GM12878 (cell line): ENCODE measurements around the gene PAX9. TPM values are rescaled to one million over a fixed set of nuclear protein-coding genes. Genes with fewer than 3 reads are reported as not detected.

Experiments used
- ATAC-seq: fragments of 200-7000 bp; cut with Tn5 transposase; 3 replicates; pipeline ENCODE4 v1.9.1; 2020; ENCODE audit warnings: mild to moderate bottlenecking, moderate library complexity
- BruUV-seq: library from RNA; stranded (reverse); fragments of 400-500 nt; replicated peaks from 2 replicates; lab custom pipeline; 2021; lab: Mats Ljungman, UMichigan
- CTCF ChIA-PET: fragments of 300-600 bp; sonication (Branson Sonifier 250); formaldehyde crosslinking; extraction: SDS; loops from one replicate; lab custom pipeline; 2021; ENCODE audit warnings: inconsistent platforms; lab: Yijun Ruan, JAX
- POLR2A ChIA-PET: fragments of 350-600 bp; formaldehyde crosslinking; extraction: SDS; loops from one replicate; lab custom pipeline; 2021; ENCODE audit warnings: inconsistent platforms; lab: Charles Lee
- RAD21 ChIA-PET: fragments of 300-600 bp; sonication (Branson Sonifier 250); formaldehyde crosslinking; loops from one replicate; lab custom pipeline; 2023; ENCODE audit warnings: antibody characterized with exemption; ENCODE audit not compliant: unreplicated experiment; lab: Charles Lee
- SMC1A ChIA-PET: fragments of 300-600 bp; sonication (Branson Sonifier 250); formaldehyde crosslinking; loops from one replicate; lab custom pipeline; 2023; ENCODE audit not compliant: unreplicated experiment, uncharacterized antibody; lab: Charles Lee
- DNase-seq: peaks from one replicate; pipeline ENCODE4 v3.0.0-alpha.2; 2011; ENCODE audit warnings: low read depth, low spot score
- FAIRE-seq: peaks from 3 replicates; lab custom pipeline; 2011; peaks lifted over from hg19 to GRCh38; lab: Jason Lieb, UNC
- H2AFZ ChIP-seq: 2 replicates; pipeline ENCODE4 v1.6.0; 2011; ENCODE audit warnings: low read depth, low read length, control low read depth; ENCODE audit not compliant: control insufficient read depth
- H3K27ac ChIP-seq: 2 replicates; pipeline ENCODE4 v1.5.1; 2011; ENCODE audit warnings: control low read depth; ENCODE audit not compliant: control insufficient read depth, insufficient read depth
- H3K27me3 ChIP-seq, 2 experiments: replicated peaks in 1 of 2; 2 replicates each; pipeline versions ENCODE4 v1.6.0 to v1.6.1; 2011; ENCODE audit warnings: low read length in 1 of 2; ENCODE audit not compliant: control insufficient read depth in 2 of 2, insufficient read depth in 2 of 2
- H3K36me3 ChIP-seq, 2 experiments: 2 replicates each; pipeline ENCODE4 v1.5.1; 2011; ENCODE audit warnings: low read length in 1 of 2; ENCODE audit not compliant: control insufficient read depth in 2 of 2, insufficient read depth in 2 of 2
- H3K4me1 ChIP-seq: 2 replicates; pipeline ENCODE4 v1.6.1; 2011; ENCODE audit warnings: mild to moderate bottlenecking, low read length, moderate library complexity, mixed read lengths; ENCODE audit not compliant: control insufficient read depth, insufficient read depth
- H3K4me2 ChIP-seq: 2 replicates; pipeline ENCODE4 v1.6.0; 2011; ENCODE audit warnings: control low read depth; ENCODE audit not compliant: control insufficient read depth, insufficient read depth
- H3K4me3 ChIP-seq: fragments of 200-600 bp; sonication (generic); 2 replicates; pipeline ENCODE4 v1.5.1; 2016
- H3K79me2 ChIP-seq: 2 replicates; pipeline ENCODE4 v1.6.0; 2011; ENCODE audit warnings: low read length; ENCODE audit not compliant: control insufficient read depth, insufficient read depth
- H3K9ac ChIP-seq: 2 replicates; pipeline ENCODE4 v1.8.0; 2011; ENCODE audit warnings: low read length, control low read depth, mixed read lengths; ENCODE audit not compliant: control insufficient read depth, insufficient read depth
- H3K9me3 ChIP-seq: replicated peaks from 3 replicates; pipeline ENCODE4 v1.5.1; 2011; ENCODE audit warnings: mild to moderate bottlenecking, low read length; ENCODE audit not compliant: control insufficient read depth, insufficient read depth
- H4K20me1 ChIP-seq: 2 replicates; pipeline ENCODE4 v1.6.0; 2011; ENCODE audit not compliant: control insufficient read depth, insufficient read depth
- BMI1 ChIP-seq: fragments of 450-650 bp; IDR thresholded peaks from 2 replicates; pipeline ENCODE4 v1.6.1; 2016; ENCODE audit warnings: mild to moderate bottlenecking, moderate library complexity, borderline replicate concordance
- CHD2 ChIP-seq: IDR thresholded peaks from 2 replicates; pipeline ENCODE4 v1.6.1; 2011; ENCODE audit warnings: low read depth, low read length, improper control_type of control experiment, borderline replicate concordance
- CHD4 ChIP-seq: fragments of 200-600 bp; sonication (generic); IDR thresholded peaks from 2 replicates; pipeline ENCODE4 v1.6.1; 2016; ENCODE audit warnings: mild to moderate bottlenecking
- E4F1 ChIP-seq: fragments of 450-650 bp; IDR thresholded peaks from 2 replicates; pipeline ENCODE4 v1.6.1; 2018; ENCODE audit warnings: borderline replicate concordance, mild to moderate bottlenecking; ENCODE audit not compliant: partially characterized antibody
- NFXL1 ChIP-seq: fragments of 450-650 bp; IDR thresholded peaks from 2 replicates; pipeline ENCODE4 v1.6.1; 2017; ENCODE audit warnings: antibody characterized with exemption, mild to moderate bottlenecking, borderline replicate concordance
- SMAD1 ChIP-seq: fragments of 450-650 bp; IDR thresholded peaks from 2 replicates; pipeline ENCODE4 v1.6.1; 2018; ENCODE audit warnings: mild to moderate bottlenecking, low read depth; ENCODE audit not compliant: partially characterized antibody
- STAT3 ChIP-seq: IDR thresholded peaks from 2 replicates; pipeline ENCODE4 v1.6.1; 2011; ENCODE audit warnings: low read depth, low read length, improper control_type of control experiment
- USF2 ChIP-seq: IDR thresholded peaks from 2 replicates; pipeline ENCODE4 v1.6.1; 2011; ENCODE audit warnings: low read depth, low read length, improper control_type of control experiment, borderline replicate concordance
- ZNF687 ChIP-seq: fragments of 450-650 bp; IDR thresholded peaks from 2 replicates; pipeline ENCODE4 v1.6.1; 2017; ENCODE audit warnings: mild to moderate bottlenecking, moderate library complexity
- WGBS: methylation state at CpG from one replicate; pipeline ENCODE4 v1.1.6; 2016; ENCODE audit warnings: low lambda C conversion rate; ENCODE audit not compliant: insufficient replicate concordance, insufficient coverage; ENCODE audit errors: missing lambda C conversion rate; 5-methylcytosine and 5-hydroxymethylcytosine counted together
- in situ Hi-C: fragments of 300-500 bp; cut with MboI; formaldehyde crosslinking; loops from 9 replicates; pipeline ENCODE4 v1.14.3; 2018; ENCODE audit warnings: mixed read lengths
- intact Hi-C: fragments of 100-400 bp; cut with micrococcal nuclease; formaldehyde crosslinking; loops from one replicate; pipeline ENCODE4 v1.14.2; 2022; ENCODE audit not compliant: unreplicated experiment
- polyA plus RNA-seq, 11 experiments: library from polyadenylated mRNA; depleted of rRNA in 4 of 11; unstranded in 6 of 11; stranded (reverse) in 5 of 11; fragments of >200 nt; fragmentation: Nextera tagmentation in 4 of 11; fragmentation: Illumina TruSeq in 1 of 11; extraction: Ambion mirVana in 4 of 11; extraction: Trizol in 1 of 11; gene quantifications; 1 replicate in 1 of 11; 2 replicates in 10 of 11; pipeline versions ENCODE4 v1.2.1 to v1.2.3, GENCODE V29; 2011 to 2016; ENCODE audit warnings: inconsistent platforms in 2 of 11, missing spikeins in 2 of 11, low read depth in 1 of 11
- total RNA-seq, 4 experiments: library from RNA; depleted of rRNA in 3 of 4; stranded (reverse); fragments of >200 nt in 3 of 4; fragmentation: Illumina TruSeq in 1 of 4; extraction: Trizol in 1 of 4; gene quantifications; 2 replicates each; pipeline versions ENCODE4 v1.2.1 to v1.2.3, GENCODE V29; 2013 to 2021

PAX9 gene
- total and polyA plus RNA-seq, 10 of the 15 experiments (the other 5 are each of a cell fraction or from before 2014, with no cell fraction given): 0.03 to 8.2 (median 0.09) TPM; not detected in 3

GRCh38 chr14:36676236-36676635 lies 14.6 kb downstream of the PAX9 start (continued):
- no peak for TF ChIP-seq E4F1
- TF ChIP-seq ZNF687: no peak
- TF ChIP-seq BMI1: no peak
- TF ChIP-seq CHD2: no peak
- TF ChIP-seq, all 136 proteins: peak for 0

- H3K27ac ChIP-seq: no peak overlapping the region
Observed at GRCh38 chr14:36682338-36682737, 20.7 kb downstream of the PAX9 start.

More at GRCh38 chr14:36682338-36682737, 20.7 kb downstream of the PAX9 start:
- H3K79me2 ChIP-seq: no peaks in the 10 kb centered on the region
- no peak overlapping the region for H2AFZ ChIP-seq
- H3K27me3 ChIP-seq: no peaks in the 10 kb centered on the region
- no peak for DNase-seq
- in situ Hi-C loops: no loop called here
- POLR2A ChIA-PET: no interaction called here
- no peak for TF ChIP-seq CHD2
- TF ChIP-seq STAT3: no peak
- TF ChIP-seq USF2: no peak
- no peak for TF ChIP-seq CHD4
- no peak for TF ChIP-seq SMAD1
- TF ChIP-seq NFXL1: no peak
- TF ChIP-seq, all 136 proteins: peak for 0
- Histone ChIP-seq H3K4me1 (no peaks in the 10 kb centered on the region), H3K9me3 (no peaks in the 10 kb centered on the region), H3K9ac (no peak overlapping the region), H3K4me3 (no peak overlapping the region), H3K4me2 (no peak overlapping the region), H4K20me1 (no peaks in the 10 kb centered on the region), H3K36me3 (no peaks in the 10 kb centered on the region)
- ATAC-seq (no peak), FAIRE-seq (no peak)
- CTCF ChIA-PET: no interaction called here
- no TSS peak for BruUV-seq
- intact Hi-C loops: no loop called here
- RAD21 ChIA-PET: no interaction called here
- WGBS: 48% methylated on average over 4 of the region's 4 CpGs
- SMC1A ChIA-PET: interaction anchor here (1.1 kb wide), 1 partner anchor 18 kb away, joined by 3 read pairs; no protein-coding TSS in a partner anchor
